ENCODE measurements around the gene GSTM2.
A peak's percentile ranks its signal among the peaks of the same experiment; 100 is the strongest.

GSTM2 gene

GRCh38 chr1:109712321-109712864 is 44.5 kb downstream of the GSTM2 start:
- H3K4me3 ChIP-seq (ENCODE audit: low read length), result no peak overlapping the region
- no peak for DNase-seq (ENCODE audit: low read depth)
- TF ChIP-seq, protein P1, sequence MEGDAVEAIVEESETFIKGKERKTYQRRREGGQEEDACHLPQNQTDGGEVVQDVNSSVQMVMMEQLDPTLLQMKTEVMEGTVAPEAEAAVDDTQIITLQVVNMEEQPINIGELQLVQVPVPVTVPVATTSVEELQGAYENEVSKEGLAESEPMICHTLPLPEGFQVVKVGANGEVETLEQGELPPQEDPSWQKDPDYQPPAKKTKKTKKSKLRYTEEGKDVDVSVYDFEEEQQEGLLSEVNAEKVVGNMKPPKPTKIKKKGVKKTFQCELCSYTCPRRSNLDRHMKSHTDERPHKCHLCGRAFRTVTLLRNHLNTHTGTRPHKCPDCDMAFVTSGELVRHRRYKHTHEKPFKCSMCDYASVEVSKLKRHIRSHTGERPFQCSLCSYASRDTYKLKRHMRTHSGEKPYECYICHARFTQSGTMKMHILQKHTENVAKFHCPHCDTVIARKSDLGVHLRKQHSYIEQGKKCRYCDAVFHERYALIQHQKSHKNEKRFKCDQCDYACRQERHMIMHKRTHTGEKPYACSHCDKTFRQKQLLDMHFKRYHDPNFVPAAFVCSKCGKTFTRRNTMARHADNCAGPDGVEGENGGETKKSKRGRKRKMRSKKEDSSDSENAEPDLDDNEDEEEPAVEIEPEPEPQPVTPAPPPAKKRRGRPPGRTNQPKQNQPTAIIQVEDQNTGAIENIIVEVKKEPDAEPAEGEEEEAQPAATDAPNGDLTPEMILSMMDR (IDR thresholded peaks at IDR 0.05; ENCODE audit: insufficient read depth, low read depth, low read length, missing control alignments), result no peak

DNA sequence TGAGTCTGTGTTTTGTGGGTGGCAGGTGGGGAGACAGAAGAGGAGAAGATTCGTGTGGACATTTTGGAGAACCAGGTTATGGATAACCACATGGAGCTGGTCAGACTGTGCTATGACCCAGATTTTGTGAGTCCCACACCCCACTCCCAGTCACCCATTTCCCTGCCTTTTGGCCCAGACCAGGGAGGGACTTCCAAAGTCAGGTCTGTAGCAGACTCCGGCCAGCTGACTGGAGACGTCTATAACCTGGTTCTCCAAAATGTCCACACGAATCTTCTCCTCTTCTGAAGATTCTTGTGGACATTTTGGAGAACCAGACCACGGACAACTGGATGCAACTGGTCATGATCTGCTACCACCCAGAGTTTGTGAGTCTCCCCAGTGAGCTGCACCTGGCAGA is 45.8 kb downstream of the GSTM2 start:
- H3K4me3 ChIP-seq (ENCODE audit: low read length), result no peak overlapping the region
- no peak for DNase-seq (ENCODE audit: low read depth)
- TF ChIP-seq, protein P1 (IDR thresholded peaks at IDR 0.05; ENCODE audit: insufficient read depth, low read depth, low read length, missing control alignments), result no peak

DNA sequence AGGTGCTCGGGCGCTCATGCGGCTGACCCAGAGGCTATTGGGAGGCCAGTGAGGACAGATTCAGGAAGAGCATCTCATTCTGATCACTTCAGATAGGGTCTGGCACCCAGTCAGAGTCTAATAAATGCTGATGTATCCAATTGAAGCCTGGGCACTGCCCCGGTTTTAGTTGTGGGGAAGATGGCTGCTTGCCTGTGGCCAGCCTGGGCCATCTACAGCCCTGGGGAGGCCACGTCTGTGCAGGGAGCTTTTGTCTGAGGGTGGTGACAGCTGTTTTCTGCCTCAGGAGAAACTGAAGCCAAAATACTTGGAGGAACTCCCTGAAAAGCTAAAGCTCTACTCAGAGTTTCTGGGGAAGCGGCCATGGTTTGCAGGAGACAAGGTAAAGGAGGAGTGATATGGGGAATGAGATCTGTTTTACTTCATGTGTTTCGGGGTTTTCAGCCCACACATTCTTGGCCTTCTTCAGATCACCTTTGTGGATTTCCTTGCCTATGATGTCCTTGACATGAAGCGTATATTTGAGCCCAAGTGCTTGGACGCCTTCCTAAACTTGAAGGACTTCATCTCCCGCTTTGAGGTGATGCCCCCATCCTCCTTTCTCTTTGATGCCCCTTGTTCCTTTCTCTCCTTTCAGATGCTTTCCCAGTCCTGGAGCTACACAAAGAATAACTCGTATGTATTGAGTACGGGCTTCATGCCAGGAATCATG is 47.0 kb downstream of the GSTM2 start:
- TF ChIP-seq, protein P1 (IDR thresholded peaks at IDR 0.05; ENCODE audit: insufficient read depth, low read depth, low read length, missing control alignments), result no peak
- DNase-seq (ENCODE audit: low read depth), result no peak
- no peak overlapping the region for H3K4me3 ChIP-seq (ENCODE audit: low read length)

GRCh38 chr1:109716121-109716520 is 48.3 kb downstream of the GSTM2 start:
- no peak for DNase-seq (ENCODE audit: low read depth)
- H3K4me3 ChIP-seq (ENCODE audit: low read length), result no peak overlapping the region
- TF ChIP-seq, protein P1 (IDR thresholded peaks at IDR 0.05; ENCODE audit: insufficient read depth, low read depth, low read length, missing control alignments), result no peak

DNA sequence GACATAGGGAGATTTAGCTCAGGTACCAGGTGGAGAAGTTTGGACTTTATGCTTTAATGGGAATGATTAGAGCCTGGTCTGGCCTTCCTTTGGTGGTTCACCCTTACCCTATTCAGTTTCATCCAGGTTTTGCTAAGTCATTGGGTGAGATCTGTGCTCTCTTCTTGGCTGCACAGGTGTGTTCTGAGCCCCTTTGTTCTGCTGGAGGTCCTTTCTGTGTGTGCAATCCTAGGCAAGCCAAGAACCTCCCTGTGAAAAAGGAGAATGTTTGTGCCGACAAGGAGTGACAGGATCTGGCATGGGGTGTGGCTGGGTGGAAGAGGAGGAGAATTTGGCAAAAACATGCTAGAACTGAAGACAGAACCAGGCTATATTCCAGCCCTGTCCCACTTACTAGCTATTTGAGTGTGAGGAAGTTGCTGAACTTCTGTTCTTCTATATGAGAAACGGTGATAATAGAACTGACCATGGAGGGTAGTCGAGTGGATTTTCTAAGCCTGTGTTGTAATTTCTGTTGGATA is 48.8 kb downstream of the GSTM2 start:
- no peak overlapping the region for H3K4me3 ChIP-seq (ENCODE audit: low read length)
- no peak for DNase-seq (ENCODE audit: low read depth)
- TF ChIP-seq, protein P1 (IDR thresholded peaks at IDR 0.05; ENCODE audit: insufficient read depth, low read depth, low read length, missing control alignments), result no peak

GRCh38 chr1:109717729-109718128 is 49.9 kb downstream of the GSTM2 start:
- DNase-seq (ENCODE audit: low read depth), result peak; percentile 67
- H3K4me3 ChIP-seq (ENCODE audit: low read length), result no peak overlapping the region
- TF ChIP-seq, protein P1 (IDR thresholded peaks at IDR 0.05; ENCODE audit: insufficient read depth, low read depth, low read length, missing control alignments), result no peak
